Metanephros (tissue), 1 donor: ENCODE data around the gene FDCSP. TPM values are rescaled to one million over a fixed set of nuclear protein-coding genes. Genes with fewer than 3 reads are reported as not detected.

Experiments
- total RNA-seq: library from RNA; depleted of rRNA; stranded (reverse); fragments of >200 nt; gene quantifications from one replicate; pipeline ENCODE4 v1.2.3, GENCODE V29; 2014

The FDCSP gene
- total RNA-seq: 0.82 TPM

GRCh38 chr4:70225824-70226223 lies at the start of gene FDCSP:
Gene FDCSP, plus strand, starts transcription at chr4:70226124. Its CDS starts 5,071 bp downstream, at chr4:70231195.

DNA sequence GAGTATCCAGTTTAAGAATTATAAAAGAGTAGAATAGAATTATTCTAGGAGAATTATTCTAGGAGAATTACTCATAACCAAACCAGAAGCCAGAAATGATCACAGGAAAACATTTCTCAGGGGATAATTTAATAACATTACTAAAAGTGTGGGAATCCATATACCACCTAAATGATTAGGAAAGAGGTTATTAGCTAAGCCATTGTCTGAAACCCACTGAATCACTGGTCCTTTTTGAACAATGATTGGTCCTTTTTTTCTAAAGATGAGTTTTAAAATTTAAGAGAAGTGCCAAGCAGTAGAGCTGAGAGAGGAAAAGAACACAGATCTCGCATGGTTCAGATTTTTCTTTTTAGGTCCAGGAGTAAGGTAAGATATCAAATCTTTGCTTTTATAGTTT lies 30.5 kb upstream of the FDCSP start, which contains the start of gene ODAM:
Gene ODAM, plus strand, starts transcription at position 301 of the 400 bp plus-strand sequence. CDS start 819 bp downstream, outside the sequence.

GRCh38 chr4:70242297-70242696 lies 16.4 kb downstream of the FDCSP start, which contains the start of gene CSN3:
Gene CSN3, plus strand, starts transcription at chr4:70242597. Its CDS starts 2,223 bp downstream, at chr4:70244820.

Other genes starting within 250 kb of the FDCSP start
- gene STATH, start 230.2 kb upstream of the FDCSP start, total RNA-seq: not detected
- not detected for gene HTN3, start 197.7 kb upstream of the FDCSP start, total RNA-seq
- not detected for gene HTN1, start 175.7 kb upstream of the FDCSP start, total RNA-seq
- gene PRR27, start 71.9 kb upstream of the FDCSP start, total RNA-seq: not detected
- 0.29 TPM for gene ODAM, start 30.4 kb upstream of the FDCSP start, total RNA-seq
- gene CSN3, start 16.5 kb downstream of the FDCSP start, total RNA-seq: not detected
- not detected for gene CABS1, start 108.9 kb downstream of the FDCSP start, total RNA-seq
- gene SMR3A, start 134.6 kb downstream of the FDCSP start, total RNA-seq: not detected
- gene SMR3B, start 157.0 kb downstream of the FDCSP start, total RNA-seq: not detected
- gene OPRPN, start 171.8 kb downstream of the FDCSP start, total RNA-seq: not detected
- gene MUC7, start 246.1 kb downstream of the FDCSP start, total RNA-seq: not detected